PC-3 (cell line): ENCODE measurements around the gene FUT8. TPM values are rescaled to one million over a fixed set of nuclear protein-coding genes. Genes with fewer than 3 reads are reported as not detected.

ENCODE experiments used
- ATAC-seq: fragments of 200-7000 bp; cut with Tn5 transposase; 2 replicates; pipeline ENCODE4 v1.9.1; 2020; ENCODE audit warnings: mild to moderate bottlenecking, moderate library complexity
- BruUV-seq: library from RNA; stranded (reverse); fragments of 400-500 nt; replicated peaks from 2 replicates; lab custom pipeline; 2021; lab: Mats Ljungman, UMichigan
- CTCF ChIA-PET: fragments of 300-600 bp; sonication (Branson Sonifier 250); formaldehyde crosslinking; loops from one replicate; lab custom pipeline; 2022; ENCODE audit warnings: antibody characterized with exemption; lab: Charles Lee
- POLR2A ChIA-PET: fragments of 300-600 bp; sonication (Branson Sonifier 250); formaldehyde crosslinking; loops from one replicate; lab custom pipeline; 2022; ENCODE audit warnings: antibody characterized with exemption; ENCODE audit not compliant: unreplicated experiment; lab: Charles Lee
- DNase-seq: peaks from one replicate; pipeline ENCODE4 v3.0.0-alpha.2; 2015
- H2AFZ ChIP-seq: fragments of 300-600 bp; sonication (generic); 2 replicates; pipeline ENCODE4 v1.6.0; 2016; ENCODE audit warnings: antibody characterized with exemption, low read length
- H3F3A ChIP-seq: fragments of 300-600 bp; sonication (generic); one replicate; pipeline ENCODE4 v1.6.0; 2017; ENCODE audit warnings: antibody characterized with exemption, low read length, control low read depth, mild to moderate bottlenecking; ENCODE audit not compliant: unreplicated experiment
- H3K27ac ChIP-seq: fragments of 300-600 bp; sonication (generic); 2 replicates; pipeline ENCODE4 v1.5.1; 2016; ENCODE audit warnings: mild to moderate bottlenecking, low read length
- H3K27me3 ChIP-seq: fragments of 300-600 bp; sonication (generic); 2 replicates; pipeline ENCODE4 v1.6.1; 2016; ENCODE audit warnings: low read length, mixed read lengths
- H3K36me3 ChIP-seq: fragments of 300-600 bp; sonication (generic); 2 replicates; pipeline ENCODE4 v1.6.1; 2016; ENCODE audit warnings: low read depth, mixed run types, low read length, mixed read lengths
- H3K4me1 ChIP-seq: fragments of 300-600 bp; sonication (generic); 2 replicates; pipeline ENCODE4 v1.5.1; 2016; ENCODE audit warnings: low read length; ENCODE audit not compliant: insufficient read depth
- H3K4me2 ChIP-seq: fragments of 300-600 bp; sonication (generic); 2 replicates; pipeline ENCODE4 v1.6.0; 2016; ENCODE audit warnings: low read length
- H3K4me3 ChIP-seq: fragments of 300-600 bp; sonication (generic); 2 replicates; pipeline ENCODE4 v1.5.1; 2016; ENCODE audit warnings: mild to moderate bottlenecking, low read length, mixed read lengths
- H3K79me2 ChIP-seq: fragments of 300-600 bp; sonication (generic); 2 replicates; pipeline ENCODE4 v1.6.1; 2017; ENCODE audit warnings: low read length, mixed read lengths
- H3K9ac ChIP-seq: fragments of 300-600 bp; sonication (generic); 2 replicates; pipeline ENCODE4 v1.6.0; 2016; ENCODE audit warnings: mild to moderate bottlenecking, low read length
- H3K9me2 ChIP-seq: fragments of 300-600 bp; sonication (generic); replicated peaks from 2 replicates; pipeline ENCODE4 v1.6.1; 2016; ENCODE audit warnings: mixed run types, low read length, mixed read lengths
- H3K9me3 ChIP-seq: fragments of 300-600 bp; sonication (generic); 2 replicates; pipeline ENCODE4 v1.6.1; 2016; ENCODE audit warnings: low read length, mixed read lengths
- H4K20me1 ChIP-seq: fragments of 300-600 bp; sonication (generic); 2 replicates; pipeline ENCODE4 v1.6.1; 2016; ENCODE audit warnings: low read length, mixed read lengths
- CTCF ChIP-seq: fragments of 300-600 bp; sonication (generic); conservative IDR thresholded peaks from 2 replicates; pipeline ENCODE4 v1.5.1; 2017; ENCODE audit warnings: antibody characterized with exemption, low read depth, mild to moderate bottlenecking, low read length
- EZH2 ChIP-seq: fragments of 300-600 bp; sonication (generic); IDR thresholded peaks from one replicate; pipeline ENCODE4 v1.6.1; 2017; ENCODE audit warnings: antibody characterized with exemption, mild to moderate bottlenecking, low read length; ENCODE audit not compliant: unreplicated experiment
- EZH2phosphoT487 ChIP-seq: fragments of 300-600 bp; sonication (generic); IDR thresholded peaks from 2 replicates; pipeline ENCODE4 v1.6.1; 2018; ENCODE audit warnings: mild to moderate bottlenecking, antibody characterized with exemption, low read length, borderline replicate concordance
- intact Hi-C: fragments of 100-400 bp; cut with micrococcal nuclease; formaldehyde crosslinking; loops from 2 replicates; pipeline ENCODE4 v1.9.0; 2023
- total RNA-seq: library from RNA; depleted of rRNA; stranded (reverse); fragments of >200 nt; gene quantifications from 2 replicates; pipeline ENCODE4 v1.2.3, GENCODE V29; 2014

FUT8 gene
- total RNA-seq, 1 experiment from 2014 or later: 132 TPM

GRCh38 chr14:65478596-65478995 is 66.1 kb downstream of the FUT8 start:
- intact Hi-C loops: loop anchor here (2.0 kb wide), 1 partner anchor 52 kb away; no protein-coding TSS in a partner anchor
- Histone ChIP-seq H3K4me2 (no peak overlapping the region), H3K79me2 (peaks cover 97% of the 10 kb centered on the region), H3K27me3 (no peaks in the 10 kb centered on the region), H3K4me3 (no peak overlapping the region), H3K4me1 (peaks cover 23% of the 10 kb centered on the region; the same call in 1 of the 2 replicates), H3F3A (no peaks in the 10 kb centered on the region), H3K9ac (no peak overlapping the region), H3K27ac (no peak overlapping the region), H3K36me3 (peaks cover 4% of the 10 kb centered on the region; the same call in 1 of the 2 replicates), H2AFZ (no peak overlapping the region), H4K20me1 (peaks cover 12% of the 10 kb centered on the region; the same call in 1 of the 2 replicates), H3K9me2 (no peaks in the 10 kb centered on the region), H3K9me3 (no peaks in the 10 kb centered on the region)
- no peak for TF ChIP-seq EZH2
- TF ChIP-seq CTCF: no peak
- no peak for TF ChIP-seq EZH2phosphoT487
- DNase-seq (peak; percentile 38), ATAC-seq (peak; percentile 86)
- POLR2A ChIA-PET: interaction anchor here (0.5 to 0.6 kb wide), 4 partner anchors 19 to 1855 kb away, joined by 3 to 10 read pairs (median 4); no protein-coding TSS in a partner anchor
- BruUV-seq: no TSS peak
- CTCF ChIA-PET: interaction anchor here (0.9 kb wide), 1 partner anchor 40 kb away, joined by 4 read pairs; no protein-coding TSS in a partner anchor

- POLR2A ChIA-PET: no interaction called here
- no peak overlapping the region for H2AFZ ChIP-seq
- peaks cover 4% of the 10 kb centered on the region; the same call in 1 of the 2 replicates for H3K36me3 ChIP-seq
- H3K9me2 ChIP-seq: no peaks in the 10 kb centered on the region
- H3K79me2 ChIP-seq: peaks cover 99% of the 10 kb centered on the region
- no peaks in the 10 kb centered on the region for H3F3A ChIP-seq
- H3K9me3 ChIP-seq: no peaks in the 10 kb centered on the region
- peaks cover 29% of the 10 kb centered on the region for H3K4me1 ChIP-seq
- H3K9ac ChIP-seq: no peak overlapping the region
- no peak overlapping the region for H3K27ac ChIP-seq
- peaks cover 17% of the 10 kb centered on the region; the same call in 1 of the 2 replicates for H4K20me1 ChIP-seq
- BruUV-seq: no TSS peak
- CTCF ChIA-PET: no interaction called here
- H3K27me3 ChIP-seq: no peaks in the 10 kb centered on the region
- no peak overlapping the region for H3K4me2 ChIP-seq
- intact Hi-C loops: loop anchor here (2.0 kb wide), 1 partner anchor 53 kb away; no protein-coding TSS in a partner anchor
- no peak for TF ChIP-seq EZH2phosphoT487
- TF ChIP-seq CTCF: no peak
- no peak for TF ChIP-seq EZH2
- DNase-seq (no peak), ATAC-seq (no peak)
- H3K4me3 ChIP-seq: no peak overlapping the region
Measured at GRCh38 chr14:65479386-65479785, 66.9 kb downstream of the FUT8 start.

- H2AFZ ChIP-seq: no peak overlapping the region
- no peaks in the 10 kb centered on the region for H3K9me2 ChIP-seq
- peaks cover 99% of the 10 kb centered on the region for H3K79me2 ChIP-seq
- no peaks in the 10 kb centered on the region for H3K27me3 ChIP-seq
- TF ChIP-seq CTCF: no peak
- TF ChIP-seq EZH2: no peak
- no peak for TF ChIP-seq EZH2phosphoT487
- DNase-seq: no peak
- H3K9me3 ChIP-seq: no peaks in the 10 kb centered on the region
- H3K4me1 ChIP-seq: peaks cover 24% of the 10 kb centered on the region
- H3K9ac ChIP-seq: no peak overlapping the region
- H3F3A ChIP-seq: no peaks in the 10 kb centered on the region
- no peak overlapping the region for H3K27ac ChIP-seq
- H3K4me2 ChIP-seq: no peak overlapping the region
- CTCF ChIA-PET: no interaction called here
- no TSS peak for BruUV-seq
- H3K36me3 ChIP-seq: peaks cover 4% of the 10 kb centered on the region; the same call in 1 of the 2 replicates
- peaks cover 21% of the 10 kb centered on the region for H4K20me1 ChIP-seq
- intact Hi-C loops: no loop called here
- POLR2A ChIA-PET: no interaction called here
- ATAC-seq: no peak
- no peak overlapping the region for H3K4me3 ChIP-seq
Measured at GRCh38 chr14:65482757-65483438, 70.4 kb downstream of the FUT8 start.
